ENCODE measurements around the gene WWP2.
"Not testable (repeated sequence)": the region's sequence is repeated elsewhere in the genome, so short reads cannot be mapped to it uniquely, and the experiment has no call there.

WWP2 gene

DNA sequence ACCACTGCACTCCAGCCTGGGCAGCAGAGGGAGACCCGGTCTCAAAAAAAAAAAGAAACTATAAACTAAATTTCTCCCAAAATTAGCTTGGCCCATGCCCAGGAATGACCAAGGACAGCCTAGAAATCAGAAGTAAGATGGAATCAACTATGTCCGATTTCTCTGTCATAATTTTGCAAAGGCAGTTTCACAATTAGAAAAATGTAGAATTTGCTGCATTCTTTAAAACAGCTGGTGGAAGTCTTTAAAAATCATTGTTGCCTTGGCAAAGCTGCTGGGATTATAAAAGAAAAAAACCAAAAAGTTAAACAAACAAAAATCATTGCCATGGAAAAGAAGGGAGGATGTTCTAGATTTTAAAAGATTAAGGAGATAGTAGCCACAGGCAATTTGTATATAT lies 32.4 kb downstream of the WWP2 start:
- Histone ChIP-seq H3K4me3 (no peak overlapping the region), H3K9ac (0 out of 22 replicates have a peak overlapping the region, but pooled peaks of 1 of the 11 experiments have one; percentile 35), H3K4me1 (peaks cover 0 to 8% (median 2%) of the 10 kb centered on the region in 10 experiments; a peak in 4 of 20 replicates), H3K27me3 (no peaks in the 10 kb centered on the region), H4K20me1 (peaks cover 7 to 90% (median 16%) of the 10 kb centered on the region in 11 experiments; a peak in 15 of 22 replicates), H3K9me3 (replicated peaks in 1 of 11) (no peaks in the 10 kb centered on the region), H3K36me3 (peaks cover 49 to 95% (median 66%) of the 10 kb centered on the region in 11 experiments), H3K27ac (no peak overlapping the region), H3K4me2 (no peak overlapping the region)
- TF ChIP-seq Cebpa-rat (IDR thresholded peaks at IDR 0.05), result no peak

DNA sequence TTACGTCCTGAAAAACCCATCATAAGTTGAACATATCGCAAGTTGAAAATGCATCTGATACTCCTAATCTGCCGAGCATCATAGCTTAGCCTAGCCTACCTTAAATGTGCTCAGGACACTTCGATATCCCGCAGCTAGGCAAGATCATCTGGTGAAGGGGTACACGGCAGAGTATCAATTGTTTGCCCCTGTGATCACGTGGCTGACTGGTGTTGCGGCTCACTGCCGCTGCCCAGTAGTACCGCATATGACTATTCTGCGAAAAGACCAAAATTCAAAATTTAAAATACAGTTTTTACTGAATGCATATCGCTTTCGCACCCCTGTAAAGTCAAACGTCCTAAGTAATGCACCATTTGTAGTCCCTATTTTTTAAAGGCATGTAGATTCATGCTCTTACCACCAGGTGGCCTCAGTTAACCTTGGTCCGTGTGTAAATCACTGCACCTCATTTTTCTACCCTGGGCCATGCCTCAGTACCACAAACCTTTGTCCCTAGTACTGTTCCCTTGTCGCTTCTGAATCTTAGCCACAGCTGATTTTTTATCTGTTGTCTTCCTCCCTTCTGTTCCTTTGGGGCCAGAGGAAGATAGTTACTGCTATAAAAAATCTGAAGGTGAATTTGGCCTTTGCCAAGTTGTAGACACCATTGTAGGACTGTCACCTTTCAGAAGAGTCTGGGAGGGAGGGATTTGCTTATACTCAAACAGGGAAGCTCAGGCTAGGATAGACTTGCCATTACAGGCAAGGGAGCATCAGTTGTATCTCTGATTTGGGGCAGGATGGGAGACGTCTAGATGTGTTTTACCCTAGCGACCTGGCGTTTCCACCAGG lies 34.4 kb downstream of the WWP2 start:
- H3K4me1 ChIP-seq, result peaks cover 0 to 8% (median 2%) of the 10 kb centered on the region in 10 experiments; a peak in 4 of 20 replicates
- no peaks in the 10 kb centered on the region for H3K27me3 ChIP-seq
- no peak overlapping the region for H3K4me2 ChIP-seq
- H4K20me1 ChIP-seq, result peaks cover 7 to 73% (median 16%) of the 10 kb centered on the region in 11 experiments; a peak in 15 of 22 replicates
- H3K9ac ChIP-seq, result no peak overlapping the region
- H3K27ac ChIP-seq, result no peak overlapping the region
- peaks cover 46 to 94% (median 63%) of the 10 kb centered on the region in 11 experiments for H3K36me3 ChIP-seq
- H3K9me3 ChIP-seq (replicated peaks in 1 of 11), result no peaks in the 10 kb centered on the region
- no peak for TF ChIP-seq Cebpa-rat (IDR thresholded peaks at IDR 0.05)
- no peak overlapping the region for H3K4me3 ChIP-seq

DNA sequence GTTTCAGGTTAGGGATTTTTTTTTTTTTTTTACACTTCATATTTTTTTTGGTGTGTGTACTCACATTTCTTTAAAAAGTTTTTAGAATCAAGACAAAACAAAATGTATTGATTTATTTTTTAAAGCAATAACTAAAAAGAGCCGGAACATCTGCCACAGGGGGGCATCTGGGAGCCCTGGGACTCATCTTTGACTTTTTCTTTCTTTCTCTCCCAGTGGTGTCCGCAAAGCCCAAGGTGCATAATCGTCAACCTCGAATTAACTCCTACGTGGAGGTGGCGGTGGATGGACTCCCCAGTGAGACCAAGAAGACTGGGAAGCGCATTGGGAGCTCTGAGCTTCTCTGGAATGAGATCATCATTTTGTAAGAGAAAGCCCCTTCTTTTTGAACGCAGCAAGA lies 36.3 kb downstream of the WWP2 start:
- peaks cover 0 to 8% (median 0%) of the 10 kb centered on the region in 10 experiments; a peak in 4 of 20 replicates for H3K4me1 ChIP-seq
- H4K20me1 ChIP-seq, result peaks cover 7 to 54% (median 16%) of the 10 kb centered on the region in 11 experiments; a peak in 15 of 22 replicates
- H3K27me3 ChIP-seq, result no peaks in the 10 kb centered on the region
- H3K9ac ChIP-seq, result no peak overlapping the region
- no peak overlapping the region for H3K4me2 ChIP-seq
- H3K27ac ChIP-seq, result no peak overlapping the region
- H3K9me3 ChIP-seq (replicated peaks in 1 of 11), result no peaks in the 10 kb centered on the region
- H3K36me3 ChIP-seq, result peaks cover 45 to 94% (median 61%) of the 10 kb centered on the region in 11 experiments
- no peak overlapping the region for H3K4me3 ChIP-seq
- no peak for TF ChIP-seq Cebpa-rat (IDR thresholded peaks at IDR 0.05)

DNA sequence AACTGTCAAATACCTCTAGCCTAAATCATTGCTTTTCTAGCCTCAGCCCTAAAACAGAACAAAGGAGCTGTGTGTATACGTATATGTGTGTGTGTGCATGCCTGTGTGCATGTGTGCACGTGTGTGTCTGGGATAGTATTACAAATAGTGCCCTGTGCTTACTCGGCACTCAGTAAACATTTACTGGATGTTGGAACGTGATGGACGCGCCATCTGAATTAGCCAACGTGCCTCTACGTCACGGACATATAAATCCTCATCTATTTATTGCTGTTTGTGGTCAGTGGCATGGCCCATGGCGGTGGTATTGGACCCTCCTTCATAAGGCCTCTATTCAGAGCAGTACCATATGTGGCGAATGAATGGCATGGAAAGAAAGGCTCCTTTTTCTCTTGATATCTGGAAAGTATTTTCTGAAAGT lies 37.5 kb downstream of the WWP2 start:
- Histone ChIP-seq H3K27ac (no peak overlapping the region), H3K4me2 (no peak overlapping the region), H4K20me1 (peaks cover 7 to 47% (median 11%) of the 10 kb centered on the region in 11 experiments; a peak in 14 of 22 replicates), H3K4me3 (no peak overlapping the region), H3K27me3 (no peaks in the 10 kb centered on the region), H3K9me3 (replicated peaks in 1 of 11) (no peaks in the 10 kb centered on the region), H3K9ac (no peak overlapping the region), H3K36me3 (peaks cover 42 to 94% (median 57%) of the 10 kb centered on the region in 11 experiments), H3K4me1 (peaks cover 0 to 5% (median 0%) of the 10 kb centered on the region in 10 experiments; a peak in 4 of 20 replicates)
- no peak for TF ChIP-seq Cebpa-rat (IDR thresholded peaks at IDR 0.05)

DNA sequence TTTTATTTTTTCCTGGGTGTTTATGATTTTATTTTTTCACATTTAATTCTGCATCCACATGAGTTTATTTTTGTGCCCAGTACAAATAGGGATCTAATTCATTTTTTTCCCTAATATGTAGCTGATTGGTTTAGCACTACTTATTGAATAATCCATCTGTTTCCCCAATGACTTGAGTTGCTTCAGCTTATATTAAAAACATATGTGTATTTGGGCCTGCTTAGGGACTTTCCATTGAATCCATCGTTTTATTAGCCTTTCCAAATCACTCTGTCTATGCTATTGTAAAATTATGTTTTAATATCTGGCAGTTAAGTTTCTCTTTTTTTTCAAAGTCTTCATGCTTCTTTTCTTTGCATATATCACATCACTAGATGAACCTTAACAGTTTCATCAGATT lies 42.2 kb downstream of the WWP2 start:
- H3K4me1 ChIP-seq, result peaks cover 0 to 8% (median 3%) of the 10 kb centered on the region in 10 experiments; a peak in 14 of 20 replicates
- H3K36me3 ChIP-seq, result peaks cover 54 to 96% (median 68%) of the 10 kb centered on the region in 11 experiments
- no peak for TF ChIP-seq Cebpa-rat (IDR thresholded peaks at IDR 0.05)
- no peaks in the 10 kb centered on the region for H3K27me3 ChIP-seq
- H3K9ac ChIP-seq, result no peak overlapping the region
- H3K27ac ChIP-seq, result no peak overlapping the region
- H3K9me3 ChIP-seq (replicated peaks in 1 of 11), result no peaks in the 10 kb centered on the region
- peaks cover 0 to 36% (median under 1%) of the 10 kb centered on the region in 11 experiments; a peak in 4 of 22 replicates for H4K20me1 ChIP-seq
- no peak overlapping the region for H3K4me2 ChIP-seq
- H3K4me3 ChIP-seq, result no peak overlapping the region

DNA sequence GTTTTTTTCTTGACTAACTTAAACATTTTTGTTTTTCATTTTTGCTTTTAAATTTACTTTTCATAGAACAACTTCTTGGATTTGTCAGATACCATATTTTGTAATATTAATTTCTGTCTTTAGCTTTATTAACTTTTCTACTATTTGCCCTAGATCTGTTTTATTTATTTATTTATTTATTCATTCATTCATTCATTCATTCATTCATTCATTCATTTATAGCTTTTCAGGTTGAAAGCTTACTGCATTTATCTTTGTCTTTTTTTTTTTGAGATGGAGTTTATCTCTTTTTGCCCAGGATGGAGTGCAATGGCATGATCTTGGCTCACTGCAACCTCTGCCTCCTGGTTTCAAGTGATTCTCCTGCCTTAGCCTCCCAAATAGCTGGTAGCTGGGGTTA lies 44.6 kb downstream of the WWP2 start:
- H3K4me3 ChIP-seq; H3K27ac ChIP-seq; H3K9ac ChIP-seq; H3K27me3 ChIP-seq; H3K9me3 ChIP-seq (replicated peaks in 1 of 11); H3K4me2 ChIP-seq: not testable (repeated sequence)
- Histone ChIP-seq H3K4me1 (peaks cover 5 to 30% (median 21%) of the 10 kb centered on the region in 10 experiments; a peak in 17 of 20 replicates), H4K20me1 (peaks cover 0 to 59% (median 0%) of the 10 kb centered on the region in 11 experiments; a peak in 6 of 22 replicates), H3K36me3 (peaks cover 41 to 97% (median 56%) of the 10 kb centered on the region in 11 experiments)

DNA sequence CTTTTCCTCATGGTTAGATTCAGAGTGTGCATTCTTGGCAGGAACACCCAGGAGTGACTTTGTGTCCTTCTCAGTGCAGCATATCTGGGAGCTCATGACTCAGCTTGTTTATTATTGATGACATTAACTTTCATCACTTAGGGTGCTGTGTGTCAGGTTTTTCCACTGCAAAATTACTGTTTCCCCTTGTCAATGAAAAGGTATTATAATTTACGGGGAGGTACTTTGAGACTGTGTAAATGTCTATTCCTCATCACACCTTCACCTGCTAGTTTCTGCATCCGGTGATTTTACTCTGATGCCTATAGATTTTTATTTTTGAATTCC lies 50.5 kb downstream of the WWP2 start:
- H3K36me3 ChIP-seq, result peaks cover 36 to 98% (median 59%) of the 10 kb centered on the region in 11 experiments
- no peak overlapping the region for H3K4me3 ChIP-seq
- H3K27ac ChIP-seq, result no peak overlapping the region
- H3K27me3 ChIP-seq, result no peaks in the 10 kb centered on the region
- TF ChIP-seq Cebpa-rat (IDR thresholded peaks at IDR 0.05), result no peak
- H3K9ac ChIP-seq, result no peak overlapping the region
- H4K20me1 ChIP-seq, result peaks cover 0 to 68% (median 0%) of the 10 kb centered on the region in 11 experiments; a peak in 6 of 22 replicates
- H3K4me2 ChIP-seq, result no peak overlapping the region
- H3K4me1 ChIP-seq, result peaks cover 5 to 32% (median 21%) of the 10 kb centered on the region in 10 experiments; a peak in 17 of 20 replicates
- peaks cover 0 to 16% (median 7%) of the 10 kb centered on the region in 11 experiments; a peak in 20 of 22 replicates for H3K9me3 ChIP-seq (replicated peaks in 1 of 11)

DNA sequence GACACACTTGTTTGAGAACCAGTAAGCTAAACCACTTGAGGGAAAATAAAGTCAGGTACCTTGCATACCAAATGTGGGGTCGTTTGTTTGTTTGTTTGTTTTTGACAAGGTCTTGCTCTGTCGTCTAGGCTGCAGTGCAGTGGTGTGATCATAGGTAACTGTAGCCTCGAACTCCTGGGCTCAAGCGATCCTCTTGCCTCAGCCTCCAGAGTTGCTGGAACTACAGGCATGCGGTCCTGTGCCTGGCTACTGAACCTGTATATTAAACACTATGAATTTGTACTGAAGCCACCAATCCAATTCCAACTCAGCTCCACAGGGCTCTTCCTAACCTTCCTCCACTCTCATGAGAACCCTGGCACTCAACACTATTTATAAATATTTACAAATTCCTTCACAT lies 51.9 kb downstream of the WWP2 start:
- H3K36me3 ChIP-seq, result peaks cover 39 to 98% (median 62%) of the 10 kb centered on the region in 11 experiments
- peaks cover 0 to 20% (median 10%) of the 10 kb centered on the region in 11 experiments; a peak in 20 of 22 replicates for H3K9me3 ChIP-seq (replicated peaks in 1 of 11)
- H3K27ac ChIP-seq, result no peak overlapping the region
- peaks cover 5 to 30% (median 20%) of the 10 kb centered on the region in 10 experiments; a peak in 17 of 20 replicates for H3K4me1 ChIP-seq
- H3K27me3 ChIP-seq, result no peaks in the 10 kb centered on the region
- peaks cover 0 to 66% (median 0%) of the 10 kb centered on the region in 11 experiments; a peak in 6 of 22 replicates for H4K20me1 ChIP-seq
- H3K4me2 ChIP-seq, result no peak overlapping the region
- H3K4me3 ChIP-seq, result no peak overlapping the region
- TF ChIP-seq Cebpa-rat (IDR thresholded peaks at IDR 0.05), result no peak
- H3K9ac ChIP-seq, result no peak overlapping the region

DNA sequence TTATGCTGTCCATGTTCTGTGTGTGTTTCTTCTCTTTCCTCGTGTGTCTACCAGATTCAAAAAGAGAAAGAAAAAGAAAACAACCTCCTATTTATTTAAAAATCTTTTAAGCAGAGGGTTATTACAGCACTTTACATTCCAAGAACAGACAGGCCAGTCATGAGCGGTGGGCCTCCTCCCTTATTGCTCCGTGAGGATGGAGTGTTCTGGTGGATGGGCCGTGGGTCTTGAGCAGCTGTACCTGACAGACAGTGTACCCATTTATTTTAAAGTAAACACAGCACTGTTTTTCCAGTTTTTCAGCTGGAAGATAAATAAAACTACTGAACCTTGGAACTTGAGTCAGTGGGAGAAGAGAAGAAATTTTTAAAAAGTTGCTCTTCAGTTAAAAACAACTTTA lies 52.4 kb downstream of the WWP2 start:
- TF ChIP-seq Cebpa-rat (IDR thresholded peaks at IDR 0.05), result no peak
- H3K4me3 ChIP-seq, result no peak overlapping the region

DNA sequence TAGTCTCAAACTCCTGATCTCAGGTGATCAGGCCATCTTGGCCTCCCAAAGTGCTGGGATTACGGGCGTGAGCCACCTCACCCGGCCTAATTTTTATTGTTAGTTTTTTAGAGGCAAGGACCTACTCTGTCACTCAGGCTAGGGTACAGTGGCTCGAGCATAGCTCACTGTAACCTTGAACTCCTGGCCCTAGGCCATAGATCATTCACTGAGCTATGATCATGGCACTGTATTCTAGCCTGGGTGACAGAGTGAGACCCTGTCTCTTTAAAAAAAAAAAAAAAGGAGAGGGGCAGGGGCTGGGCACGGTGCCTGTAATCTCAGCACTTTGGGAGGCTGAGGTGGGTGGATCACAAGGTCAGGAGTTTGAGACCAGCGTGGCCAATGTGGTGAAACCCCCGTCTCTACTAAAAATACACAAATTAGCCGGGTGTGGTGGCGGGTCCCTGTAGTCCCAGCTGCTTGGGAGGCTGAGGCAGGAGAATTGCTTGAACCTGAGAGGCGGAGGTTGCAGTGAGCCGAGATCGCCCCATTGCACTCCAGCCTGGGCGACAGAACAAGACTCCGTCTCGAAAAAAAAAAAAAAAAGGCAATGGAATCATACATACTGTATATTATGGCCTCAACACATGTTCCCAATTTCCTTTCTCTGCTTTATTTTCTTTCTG lies 53.2 kb downstream of the WWP2 start:
- not testable (repeated sequence) for H3K27ac ChIP-seq, H3K4me3 ChIP-seq, H3K4me2 ChIP-seq, H3K27me3 ChIP-seq, H3K9ac ChIP-seq
- Histone ChIP-seq H4K20me1 (peaks cover 0 to 62% (median 0%) of the 10 kb centered on the region in 11 experiments; a peak in 5 of 22 replicates), H3K36me3 (peaks cover 39 to 96% (median 64%) of the 10 kb centered on the region in 11 experiments), H3K4me1 (peaks cover 0 to 17% (median 7%) of the 10 kb centered on the region in 10 experiments; a peak in 12 of 20 replicates), H3K9me3 (replicated peaks in 1 of 11) (peaks cover 0 to 20% (median 10%) of the 10 kb centered on the region in 11 experiments; a peak in 20 of 22 replicates)

More for the DNA sequence above, 52.4 kb downstream of the WWP2 start:
- H4K20me1 ChIP-seq, result peaks cover 0 to 66% (median 0%) of the 10 kb centered on the region in 11 experiments; a peak in 6 of 22 replicates
- H3K9ac ChIP-seq, result no peak overlapping the region
- peaks cover 5 to 25% (median 15%) of the 10 kb centered on the region in 10 experiments; a peak in 17 of 20 replicates for H3K4me1 ChIP-seq
- no peak overlapping the region for H3K27ac ChIP-seq
- H3K4me2 ChIP-seq, result no peak overlapping the region
- H3K36me3 ChIP-seq, result peaks cover 39 to 98% (median 63%) of the 10 kb centered on the region in 11 experiments
- H3K27me3 ChIP-seq, result no peaks in the 10 kb centered on the region
- peaks cover 0 to 20% (median 10%) of the 10 kb centered on the region in 11 experiments; a peak in 20 of 22 replicates for H3K9me3 ChIP-seq (replicated peaks in 1 of 11)

Measured in BLaER1 treated with 17β-estradiol and CSF1 and Interleukin-3, amounts not matched to agents 10 nM and 100 nM (cell line).